ENCODE results near the gene DAP. TPM values are rescaled to one million over a fixed set of nuclear protein-coding genes. Genes with fewer than 3 reads are reported as not detected.

DAP gene
- total and polyA plus RNA-seq, 2 of the 13 experiments (the other 11 are each of a cell fraction or from before 2014, with no cell fraction given) = 22.0 to 57.5 TPM

DNA sequence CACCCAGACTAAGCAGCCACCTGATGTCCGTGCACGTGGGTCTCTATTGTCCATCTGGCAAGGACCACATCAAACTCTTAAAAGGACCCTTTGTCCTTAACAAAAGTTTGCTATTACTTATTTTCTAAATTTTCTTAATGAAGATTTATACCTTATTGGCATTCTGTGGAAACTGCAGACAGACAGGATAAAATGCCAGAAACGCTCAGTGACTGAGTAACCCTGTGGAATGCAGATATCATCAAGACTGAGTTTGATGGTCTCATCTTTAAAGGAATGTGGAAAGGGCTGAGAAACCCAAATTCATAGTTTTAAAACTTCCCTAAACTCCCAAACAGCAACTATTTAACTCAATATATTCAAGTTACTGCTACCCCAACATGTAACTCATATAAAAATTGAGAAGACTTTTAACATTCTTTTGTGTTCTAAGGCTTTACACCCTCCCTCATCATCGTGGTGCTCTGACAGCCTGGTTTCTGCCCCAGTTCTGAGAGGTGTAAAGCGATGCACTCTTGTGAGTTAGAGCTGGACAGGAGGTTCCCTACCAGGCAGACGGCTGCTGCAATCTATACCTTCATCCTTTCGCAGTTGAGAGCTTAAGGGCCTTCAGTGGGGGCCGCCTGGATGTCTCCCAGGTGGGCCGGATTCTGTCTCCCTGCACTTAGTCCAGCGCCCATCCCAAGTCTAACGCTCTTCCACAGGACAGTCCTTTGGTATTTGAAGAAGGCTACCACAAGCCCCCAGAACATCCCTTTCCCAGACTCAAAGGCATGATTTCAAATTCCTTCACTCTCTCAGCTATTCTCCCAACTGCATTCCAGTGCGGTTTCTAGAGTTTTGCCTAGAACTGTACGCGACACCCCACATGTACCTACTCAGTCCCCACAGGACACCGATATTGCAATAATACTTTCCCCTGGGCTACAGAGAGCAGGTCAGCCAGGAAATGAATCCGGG lies 68.9 kb downstream of the DAP start (continued):
- TF ChIP-seq, protein P1, sequence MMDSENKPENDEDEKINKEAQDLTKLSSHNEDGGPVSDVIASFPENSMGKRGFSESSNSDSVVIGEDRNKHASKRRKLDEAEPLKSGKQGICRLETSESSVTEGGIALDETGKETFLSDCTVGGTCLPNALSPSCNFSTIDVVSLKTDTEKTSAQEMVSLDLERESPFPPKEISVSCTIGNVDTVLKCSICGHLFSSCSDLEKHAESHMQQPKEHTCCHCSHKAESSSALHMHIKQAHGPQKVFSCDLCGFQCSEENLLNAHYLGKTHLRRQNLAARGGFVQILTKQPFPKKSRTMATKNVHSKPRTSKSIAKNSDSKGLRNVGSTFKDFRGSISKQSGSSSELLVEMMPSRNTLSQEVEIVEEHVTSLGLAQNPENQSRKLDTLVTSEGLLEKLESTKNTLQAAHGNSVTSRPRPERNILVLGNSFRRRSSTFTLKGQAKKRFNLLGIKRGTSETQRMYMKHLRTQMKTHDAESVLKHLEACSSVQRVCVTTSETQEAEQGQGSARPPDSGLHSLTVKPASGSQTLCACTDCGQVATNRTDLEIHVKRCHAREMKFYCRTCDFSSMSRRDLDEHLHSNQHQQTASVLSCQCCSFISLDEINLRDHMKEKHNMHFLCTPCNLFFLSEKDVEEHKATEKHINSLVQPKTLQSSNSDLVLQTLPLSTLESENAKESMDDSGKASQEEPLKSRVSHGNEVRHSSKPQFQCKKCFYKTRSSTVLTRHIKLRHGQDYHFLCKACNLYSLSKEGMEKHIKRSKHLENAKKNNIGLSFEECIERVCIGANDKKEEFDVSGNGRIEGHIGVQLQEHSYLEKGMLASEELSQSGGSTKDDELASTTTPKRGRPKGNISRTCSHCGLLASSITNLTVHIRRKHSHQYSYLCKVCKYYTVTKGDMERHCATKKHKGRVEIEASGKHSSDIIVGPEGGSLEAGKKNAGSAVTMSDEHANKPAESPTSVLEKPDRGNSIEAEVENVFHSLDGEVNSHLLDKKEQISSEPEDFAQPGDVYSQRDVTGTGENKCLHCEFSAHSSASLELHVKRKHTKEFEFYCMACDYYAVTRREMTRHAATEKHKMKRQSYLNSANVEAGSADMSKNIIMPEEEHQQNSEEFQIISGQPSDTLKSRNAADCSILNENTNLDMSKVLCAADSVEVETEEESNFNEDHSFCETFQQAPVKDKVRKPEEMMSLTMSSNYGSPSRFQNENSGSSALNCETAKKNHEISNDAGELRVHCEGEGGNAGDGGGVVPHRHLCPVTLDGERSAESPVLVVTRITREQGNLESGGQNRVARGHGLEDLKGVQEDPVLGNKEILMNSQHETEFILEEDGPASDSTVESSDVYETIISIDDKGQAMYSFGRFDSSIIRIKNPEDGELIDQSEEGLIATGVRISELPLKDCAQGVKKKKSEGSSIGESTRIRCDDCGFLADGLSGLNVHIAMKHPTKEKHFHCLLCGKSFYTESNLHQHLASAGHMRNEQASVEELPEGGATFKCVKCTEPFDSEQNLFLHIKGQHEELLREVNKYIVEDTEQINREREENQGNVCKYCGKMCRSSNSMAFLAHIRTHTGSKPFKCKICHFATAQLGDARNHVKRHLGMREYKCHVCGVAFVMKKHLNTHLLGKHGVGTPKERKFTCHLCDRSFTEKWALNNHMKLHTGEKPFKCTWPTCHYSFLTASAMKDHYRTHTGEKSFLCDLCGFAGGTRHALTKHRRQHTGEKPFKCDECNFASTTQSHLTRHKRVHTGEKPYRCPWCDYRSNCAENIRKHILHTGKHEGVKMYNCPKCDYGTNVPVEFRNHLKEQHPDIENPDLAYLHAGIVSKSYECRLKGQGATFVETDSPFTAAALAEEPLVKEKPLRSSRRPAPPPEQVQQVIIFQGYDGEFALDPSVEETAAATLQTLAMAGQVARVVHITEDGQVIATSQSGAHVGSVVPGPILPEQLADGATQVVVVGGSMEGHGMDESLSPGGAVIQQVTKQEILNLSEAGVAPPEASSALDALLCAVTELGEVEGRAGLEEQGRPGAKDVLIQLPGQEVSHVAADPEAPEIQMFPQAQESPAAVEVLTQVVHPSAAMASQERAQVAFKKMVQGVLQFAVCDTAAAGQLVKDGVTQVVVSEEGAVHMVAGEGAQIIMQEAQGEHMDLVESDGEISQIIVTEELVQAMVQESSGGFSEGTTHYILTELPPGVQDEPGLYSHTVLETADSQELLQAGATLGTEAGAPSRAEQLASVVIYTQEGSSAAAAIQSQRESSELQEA (CRISPR knock-in tag; IDR thresholded peaks at IDR 0.05; ENCODE audit: not compliant biosample characterization) = no peak
- TF ChIP-seq SKI (IDR thresholded peaks at IDR 0.05; ENCODE audit: partially characterized antibody) = no peak
- TF ChIP-seq TP53 (CRISPR knock-in tag; conservative IDR thresholded peaks at IDR 0.05) = no peak

All from HepG2 (cell line).